Fibroblast of upper back skin (primary cell): ENCODE measurements around the gene SAMM50.

Experiments used
- DNase-seq: peaks from one replicate; pipeline ENCODE4 v3.0.0-alpha.2; 2013

Gene SAMM50

GRCh38 chr22:43946384-43946667 is 8.9 kb upstream of the SAMM50 start:
- no peak for DNase-seq

- peak; percentile 4 for DNase-seq
These were observed 6.3 kb upstream of the SAMM50 start for GRCh38 chr22:43948836-43949406.

GRCh38 chr22:43951391-43951790 is 3.9 kb upstream of the SAMM50 start:
- DNase-seq: no peak

DNA sequence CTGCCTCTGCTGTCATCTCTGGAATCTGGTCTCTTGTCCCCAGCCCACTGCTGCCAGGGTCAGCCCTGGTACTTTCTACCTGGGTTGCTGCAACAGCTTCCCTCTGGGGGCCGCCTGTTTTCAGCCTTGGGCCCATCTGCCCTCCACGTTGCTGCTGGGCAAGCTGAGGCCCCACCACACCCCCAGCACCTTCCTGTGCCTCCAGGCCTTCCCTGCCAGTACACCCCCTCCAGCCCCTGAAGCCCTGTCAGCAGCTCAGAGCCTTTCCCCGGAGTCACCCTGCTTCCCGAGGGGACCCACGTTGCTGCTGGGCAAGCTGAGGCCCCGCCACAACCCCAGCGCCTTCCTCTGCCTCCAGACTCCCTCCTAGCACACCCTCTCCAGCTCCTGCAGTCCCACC is 3.3 kb upstream of the SAMM50 start:
- DNase-seq: no peak

- no peak for DNase-seq
These were observed 1.1 kb upstream of the SAMM50 start for GRCh38 chr22:43953988-43954785.

GRCh38 chr22:43955883-43956782 is 891 bp downstream of the SAMM50 start:
- DNase-seq: no peak

DNA sequence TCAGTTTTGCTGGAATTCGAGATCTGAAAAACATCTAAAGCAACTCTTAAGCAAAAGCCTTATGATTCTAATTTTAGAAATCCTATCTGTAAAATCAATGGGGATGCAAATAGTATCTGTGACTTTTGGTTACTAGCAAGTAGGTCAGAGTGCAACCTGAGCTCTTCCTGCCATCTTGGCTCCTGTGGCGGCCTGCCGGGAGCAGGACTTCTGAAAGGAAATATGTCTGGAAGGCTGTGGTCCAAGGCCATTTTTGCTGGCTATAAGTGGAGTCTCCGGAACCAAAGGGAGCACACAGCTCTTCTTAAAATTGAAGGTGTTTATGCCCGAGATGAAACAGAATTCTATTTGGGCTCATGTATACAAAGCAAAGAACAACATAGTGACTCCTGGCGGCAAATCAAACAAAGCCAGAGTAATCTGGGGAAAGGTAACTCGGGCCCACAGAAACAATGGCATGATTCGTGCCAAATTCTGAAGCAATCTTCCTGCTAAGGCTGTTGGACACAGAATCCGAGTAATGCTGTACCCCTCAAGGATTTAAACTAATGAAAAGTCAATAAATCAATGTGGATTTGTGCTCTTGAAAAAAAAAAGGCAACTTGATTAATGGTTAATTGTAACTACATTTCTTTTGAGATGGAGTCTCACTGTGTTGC is 1.7 kb downstream of the SAMM50 start:
- DNase-seq: no peak

DNA sequence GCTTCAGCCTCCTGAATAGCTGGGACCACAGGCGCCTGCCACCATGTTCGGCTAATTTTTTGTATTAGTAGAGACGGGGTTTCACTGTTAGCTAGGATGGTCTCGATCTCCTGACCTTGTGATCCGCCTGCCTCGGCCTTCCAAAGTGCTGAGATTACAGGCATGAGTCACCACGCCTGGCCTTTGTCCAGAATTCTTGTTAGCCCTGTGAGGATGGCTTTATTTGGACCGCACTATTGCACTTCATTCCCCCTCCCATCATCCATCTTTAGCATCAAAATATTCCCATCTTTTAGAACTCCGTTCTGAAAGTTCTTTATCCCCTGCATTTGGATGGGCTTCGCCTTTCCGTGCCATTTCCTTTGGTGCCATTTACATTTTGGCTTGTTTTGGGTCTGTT is 2.6 kb downstream of the SAMM50 start:
- peak; percentile 7 for DNase-seq

GRCh38 chr22:43964314-43964857 is 9.1 kb downstream of the SAMM50 start:
- DNase-seq: no peak

DNA sequence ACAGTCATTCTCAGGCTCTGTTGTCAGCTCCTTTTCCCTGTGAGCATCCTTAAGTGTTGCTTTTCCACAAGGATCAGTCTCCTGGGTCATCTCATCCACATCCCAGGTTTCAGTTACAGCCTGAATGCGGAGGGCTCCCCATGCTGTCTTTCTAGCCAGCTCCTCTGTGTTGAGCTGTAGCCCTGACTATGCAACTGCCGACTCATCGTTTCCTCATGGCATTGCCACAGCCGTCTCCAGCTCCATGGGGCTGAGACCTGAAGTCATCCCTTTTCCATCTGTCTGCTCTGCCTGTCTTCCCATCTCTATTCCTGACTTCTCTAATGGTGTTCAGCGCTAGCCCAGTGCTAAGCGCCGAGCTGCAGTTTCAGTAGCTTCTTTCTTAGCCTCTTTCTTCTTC is 11.8 kb downstream of the SAMM50 start:
- DNase-seq: no peak

DNA sequence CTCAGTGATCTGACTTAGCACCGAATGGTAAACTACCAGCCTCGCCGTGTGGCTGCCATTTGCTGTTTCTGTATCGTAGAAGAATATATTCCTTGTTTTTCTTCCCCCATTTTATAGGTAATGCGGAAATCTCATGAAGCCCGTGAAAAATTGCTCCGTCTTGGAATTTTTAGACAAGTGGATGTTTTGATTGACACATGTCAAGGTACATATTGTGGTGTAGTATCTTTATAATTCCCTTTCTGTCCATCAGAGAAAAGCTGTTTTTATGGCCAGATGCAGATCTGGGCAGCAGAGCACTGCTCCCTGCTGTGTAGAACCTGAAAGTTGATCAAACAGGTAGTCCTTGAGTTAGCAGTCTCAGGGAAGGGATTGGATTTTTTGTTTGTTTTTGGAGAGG is 13.4 kb downstream of the SAMM50 start:
- DNase-seq: no peak

- no peak for DNase-seq
These were observed 14.0 kb downstream of the SAMM50 start for GRCh38 chr22:43969021-43969878.

- no peak for DNase-seq
These were observed 14.9 kb downstream of the SAMM50 start for GRCh38 chr22:43969989-43970755.

DNA sequence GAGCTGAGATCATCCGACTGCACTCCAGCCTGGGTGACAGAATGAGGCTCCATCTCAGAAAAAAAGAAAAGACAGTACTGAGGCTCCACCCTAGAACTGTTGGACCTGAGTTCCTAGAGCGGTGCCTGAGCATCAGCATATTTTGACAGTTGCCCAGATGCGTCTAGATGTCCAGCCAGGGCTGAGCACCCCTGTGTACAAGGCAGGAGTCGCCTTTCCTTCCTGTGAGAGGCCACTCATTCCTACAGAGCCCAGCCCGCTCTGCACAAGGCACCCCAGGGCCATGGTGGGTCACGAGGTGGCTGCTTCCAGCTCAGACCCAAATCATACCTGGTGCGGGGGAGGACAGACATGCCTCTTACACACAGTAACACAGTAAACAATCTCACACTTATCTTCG is 15.9 kb downstream of the SAMM50 start:
- DNase-seq: no peak

GRCh38 chr22:43972931-43973462 is 17.8 kb downstream of the SAMM50 start:
- DNase-seq: no peak

GRCh38 chr22:43974028-43974545 is 18.8 kb downstream of the SAMM50 start:
- no peak for DNase-seq

- DNase-seq: no peak
These were observed 19.8 kb downstream of the SAMM50 start for GRCh38 chr22:43975041-43975440.

GRCh38 chr22:43976861-43977795 is 21.9 kb downstream of the SAMM50 start:
- DNase-seq: no peak

- no peak for DNase-seq
These were observed 23.3 kb downstream of the SAMM50 start for GRCh38 chr22:43978558-43978957.

DNA sequence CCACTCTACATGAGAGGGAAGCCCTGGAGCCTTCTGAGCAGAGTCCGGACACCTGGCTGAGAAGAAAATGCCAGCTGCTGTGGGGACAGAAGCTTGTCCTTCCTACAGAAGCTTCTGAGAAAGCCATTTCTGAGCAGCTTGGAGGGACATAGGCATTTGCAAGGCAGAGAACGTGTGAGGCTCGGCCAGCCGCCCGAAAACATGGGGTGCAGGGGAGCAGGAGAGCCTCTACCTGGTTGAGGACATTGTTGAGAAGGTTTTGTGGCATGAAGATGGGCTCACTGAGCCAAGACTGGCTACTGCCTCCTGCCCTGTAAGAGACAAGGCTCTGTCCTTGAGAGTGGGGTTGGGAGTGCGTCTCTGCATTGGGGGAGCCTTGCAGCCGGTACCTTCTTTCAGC is 25.3 kb downstream of the SAMM50 start:
- DNase-seq: no peak
